Inflammatory macrophage treated with lipopolysaccharide for 1 hour (primary cell): Measurements from ENCODE around the gene ITGAV.

Experiments
- DNase-seq, 2 donors: peaks; one replicate each; pipeline ENCODE4 v3.0.0-alpha.2; 2020 to 2022

The ITGAV gene

DNA sequence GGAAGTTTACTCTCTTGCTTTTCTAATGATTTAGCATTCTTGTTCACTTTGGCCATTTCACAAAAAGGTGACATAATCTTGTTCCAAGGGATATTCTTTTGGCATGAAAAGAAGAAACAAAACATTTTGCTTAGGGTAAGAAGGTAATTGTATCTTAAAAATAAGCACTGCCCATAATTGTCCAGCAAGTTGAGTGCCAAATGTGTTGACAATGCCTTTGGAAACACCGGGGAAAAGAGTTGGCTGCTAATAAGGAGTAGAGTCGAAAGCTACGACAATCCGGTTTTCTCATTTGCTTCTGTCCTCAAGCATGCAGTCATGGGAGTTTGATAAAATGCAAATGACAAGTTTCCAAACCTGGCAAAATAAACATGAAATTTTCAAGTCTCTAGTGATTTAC, 27.3 kb downstream of the ITGAV start:
- no peak for DNase-seq

DNA sequence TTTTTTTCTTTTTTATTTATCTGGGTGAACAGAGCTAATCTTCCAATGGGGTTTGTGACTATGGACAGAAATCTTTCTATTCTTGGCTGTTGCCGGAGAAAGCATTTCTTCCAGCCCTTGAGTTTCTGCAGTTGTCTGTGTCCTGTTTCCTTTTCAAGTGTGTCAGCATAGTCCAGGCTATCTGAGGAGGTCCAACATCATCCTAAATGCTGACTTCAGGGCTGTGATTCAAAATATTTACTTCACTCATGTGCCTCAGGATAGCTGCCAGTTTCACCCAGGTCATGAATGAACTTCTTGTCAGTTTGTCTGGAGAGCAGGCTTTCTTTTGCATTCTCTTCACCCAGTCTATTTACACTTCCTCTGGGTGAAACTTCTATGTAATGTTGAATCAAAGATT, 27.9 kb downstream of the ITGAV start:
- DNase-seq: no peak

DNA sequence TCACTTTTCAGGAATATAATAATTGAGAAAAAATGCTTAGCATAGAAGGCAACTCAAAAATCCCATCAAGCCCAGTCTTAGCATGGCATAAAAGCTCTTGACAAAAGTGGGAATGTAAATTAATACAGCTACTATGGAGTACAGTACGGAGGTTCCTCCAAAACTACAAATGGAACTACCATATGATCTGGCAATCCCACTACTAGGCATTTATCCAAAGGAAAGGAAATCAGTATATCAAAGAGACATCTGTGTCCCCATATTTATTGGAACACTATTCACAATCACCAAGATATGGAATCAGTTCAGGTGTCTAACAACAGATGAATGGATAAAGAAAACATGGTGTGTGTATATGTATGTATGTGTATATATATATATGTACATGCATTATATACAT, 28.8 kb downstream of the ITGAV start:
- no peak for DNase-seq

DNA sequence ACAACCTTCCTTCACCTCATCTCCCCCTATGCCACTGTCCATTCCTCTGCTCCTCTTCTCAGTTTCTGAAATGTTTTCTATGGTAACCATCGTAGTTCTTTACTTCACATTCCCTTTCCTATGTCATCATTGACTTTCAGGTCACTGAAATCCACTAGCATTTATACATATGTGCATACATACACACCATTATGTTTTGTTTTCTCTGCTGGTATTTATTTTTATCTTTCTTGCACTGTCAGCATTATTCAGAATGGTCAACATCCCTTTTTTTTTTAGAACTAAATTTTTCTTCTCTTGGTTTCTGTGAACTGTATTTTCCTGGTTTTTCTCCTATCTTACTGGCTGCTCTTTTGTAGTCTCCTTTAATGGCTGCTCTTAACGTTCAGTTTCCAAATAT, 33.2 kb downstream of the ITGAV start:
- no peak for DNase-seq

DNA sequence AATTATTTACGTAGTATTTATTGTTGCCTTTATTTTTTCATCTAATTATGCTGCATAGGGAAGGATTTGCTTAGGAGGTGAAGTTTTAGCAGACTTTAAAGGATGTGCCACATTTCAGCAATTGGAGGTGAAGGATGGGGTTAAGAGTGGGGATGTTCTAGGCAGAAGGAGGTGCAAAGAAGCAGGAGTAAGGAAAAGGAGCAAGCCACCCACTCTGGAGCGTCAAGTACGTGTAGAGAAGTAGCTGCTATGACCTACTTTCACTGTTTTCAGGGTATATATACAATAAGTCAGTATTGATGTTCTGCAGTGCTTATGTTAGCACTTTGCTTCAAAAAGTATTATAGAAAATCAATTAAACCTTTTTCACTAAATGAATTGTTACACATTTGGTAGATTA, 34.4 kb downstream of the ITGAV start:
- DNase-seq: no peak

DNA sequence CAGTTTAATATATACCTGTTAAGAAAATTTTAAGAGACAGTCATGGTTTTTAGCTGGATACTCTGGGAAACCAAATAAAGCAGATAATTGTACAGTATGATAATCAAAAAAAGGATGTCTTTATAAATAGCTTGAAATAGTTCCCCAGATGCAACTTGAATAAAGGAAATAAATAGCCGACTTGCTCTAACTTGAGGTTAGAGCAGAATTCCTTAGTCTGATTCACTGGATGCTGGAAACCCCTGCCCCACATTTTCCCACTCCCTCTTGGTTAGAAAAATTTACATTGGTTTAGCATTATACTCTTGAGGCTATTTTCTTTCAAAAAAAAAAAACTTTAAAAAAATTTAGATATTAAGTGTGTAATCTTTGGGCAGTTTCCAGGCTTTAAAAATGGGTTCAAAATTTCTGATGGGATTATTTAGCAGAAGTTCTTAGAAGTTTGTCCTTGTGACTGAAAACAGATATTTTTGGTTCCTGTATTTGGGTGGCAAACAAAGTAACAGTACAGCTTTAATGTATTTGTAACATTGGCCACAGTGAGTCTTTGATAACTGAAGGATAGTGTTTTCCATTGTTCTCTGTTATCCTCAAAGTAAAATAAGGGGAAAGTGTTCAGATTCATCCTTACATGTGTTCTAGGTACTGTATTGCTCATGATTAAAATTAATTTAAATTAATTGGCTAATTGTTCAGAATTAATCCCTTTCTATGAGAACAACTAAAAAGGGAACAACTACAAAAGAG, 39.6 kb downstream of the ITGAV start:
- DNase-seq: no peak

DNA sequence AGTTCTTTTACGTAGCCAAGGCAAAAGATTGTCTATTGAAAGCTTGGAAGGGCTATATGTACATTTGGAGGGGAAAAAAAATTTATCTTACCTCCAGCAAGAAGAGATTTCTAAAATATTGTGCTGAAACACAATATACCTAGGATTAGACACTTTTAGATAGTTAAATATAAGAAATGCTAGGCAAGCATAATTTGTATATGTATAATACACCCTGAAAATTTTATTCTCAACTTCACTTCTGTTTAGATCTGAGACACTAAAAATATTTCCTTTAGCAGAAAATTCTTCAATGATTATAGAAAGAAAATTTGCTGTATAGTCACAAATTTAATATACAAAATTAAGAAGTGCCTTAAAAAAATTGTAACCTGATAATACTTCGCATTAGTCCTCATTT, 42.6 kb downstream of the ITGAV start:
- DNase-seq: no peak

DNA sequence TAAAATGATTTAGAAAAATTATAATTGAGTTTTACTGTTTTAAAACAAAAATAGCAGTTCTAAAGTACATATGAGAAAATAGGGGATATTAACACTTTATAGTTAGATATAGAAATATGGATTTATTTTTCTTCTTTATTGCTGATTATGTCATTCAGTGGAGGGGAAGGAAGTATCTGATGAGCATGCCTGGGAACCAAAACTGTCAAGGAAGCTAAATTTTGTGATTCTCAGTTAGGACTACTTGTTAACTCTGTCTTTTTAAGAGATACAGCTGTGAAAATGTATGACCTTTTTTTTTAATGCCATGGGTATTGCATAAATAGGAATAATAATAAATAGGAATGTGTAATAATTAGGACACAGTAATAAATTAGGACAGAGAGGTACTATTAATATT, 44.8 kb downstream of the ITGAV start:
- no peak for DNase-seq

DNA sequence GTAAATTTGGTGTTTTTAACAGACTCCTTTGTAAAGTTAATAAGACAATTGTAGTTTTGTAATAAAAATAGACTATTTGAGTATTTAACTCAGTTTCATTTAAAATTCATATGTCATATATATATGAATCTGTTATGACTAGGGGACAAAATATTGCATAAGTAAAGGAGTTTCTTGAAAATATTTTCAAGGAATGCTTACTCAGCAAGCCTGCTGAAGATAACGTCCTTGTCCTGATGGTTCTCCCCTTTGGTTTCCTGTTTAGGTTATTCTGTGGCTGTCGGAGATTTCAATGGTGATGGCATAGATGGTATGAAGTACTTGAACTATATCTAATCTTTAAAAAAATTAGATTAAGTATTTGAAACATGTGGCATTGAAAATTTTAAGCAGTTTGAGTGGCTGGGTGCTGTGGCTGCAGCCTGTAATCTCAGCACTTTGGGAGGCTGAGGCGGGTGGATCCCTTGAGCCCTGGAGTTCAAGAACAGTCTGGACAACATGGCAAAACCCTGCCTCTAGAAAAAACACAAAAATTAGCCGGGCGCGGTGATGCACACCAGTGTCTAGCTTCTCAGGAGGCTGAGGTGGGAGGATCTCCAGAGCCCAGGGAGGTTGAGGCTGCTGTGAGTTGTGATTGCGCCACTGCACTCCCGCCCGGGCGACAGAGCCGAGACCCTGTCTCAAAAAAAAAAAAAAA, 47.1 kb downstream of the ITGAV start:
- no peak for DNase-seq

DNA sequence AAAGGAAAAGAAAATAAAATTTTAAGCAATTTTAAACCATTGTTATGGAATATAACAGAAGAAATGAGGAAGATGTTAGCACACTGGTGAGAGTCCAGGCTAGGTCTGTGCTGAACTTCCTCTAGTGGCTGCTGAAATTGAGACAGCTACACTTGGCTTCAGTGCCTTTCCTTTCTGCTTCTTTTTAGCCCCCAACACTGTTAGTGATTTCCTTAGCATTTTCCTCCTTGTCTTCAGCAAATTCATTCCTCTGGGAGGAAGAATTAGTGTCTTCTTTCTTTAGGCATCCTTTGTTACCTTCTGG, 47.6 kb downstream of the ITGAV start:
- DNase-seq: peak; percentile 33 to 48

DNA sequence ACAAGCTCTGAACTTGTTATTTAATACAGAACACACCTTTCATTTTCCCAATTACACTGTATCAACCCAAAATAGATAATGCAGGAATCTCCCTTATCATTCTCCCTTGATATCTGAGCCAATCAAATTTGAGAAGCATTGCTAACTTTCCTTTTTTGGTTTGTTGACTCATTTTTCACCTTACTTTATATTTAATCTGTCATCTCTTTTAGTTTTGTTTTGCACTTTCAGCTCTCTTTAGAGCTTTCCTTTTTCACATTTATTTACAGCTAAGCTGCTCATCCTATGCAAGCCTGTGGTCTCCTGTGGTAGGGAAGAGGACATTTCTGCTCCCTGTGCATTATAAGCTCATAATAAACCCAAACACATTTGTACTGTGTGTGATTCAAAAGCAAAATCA, 50.1 kb downstream of the ITGAV start:
- no peak for DNase-seq

DNA sequence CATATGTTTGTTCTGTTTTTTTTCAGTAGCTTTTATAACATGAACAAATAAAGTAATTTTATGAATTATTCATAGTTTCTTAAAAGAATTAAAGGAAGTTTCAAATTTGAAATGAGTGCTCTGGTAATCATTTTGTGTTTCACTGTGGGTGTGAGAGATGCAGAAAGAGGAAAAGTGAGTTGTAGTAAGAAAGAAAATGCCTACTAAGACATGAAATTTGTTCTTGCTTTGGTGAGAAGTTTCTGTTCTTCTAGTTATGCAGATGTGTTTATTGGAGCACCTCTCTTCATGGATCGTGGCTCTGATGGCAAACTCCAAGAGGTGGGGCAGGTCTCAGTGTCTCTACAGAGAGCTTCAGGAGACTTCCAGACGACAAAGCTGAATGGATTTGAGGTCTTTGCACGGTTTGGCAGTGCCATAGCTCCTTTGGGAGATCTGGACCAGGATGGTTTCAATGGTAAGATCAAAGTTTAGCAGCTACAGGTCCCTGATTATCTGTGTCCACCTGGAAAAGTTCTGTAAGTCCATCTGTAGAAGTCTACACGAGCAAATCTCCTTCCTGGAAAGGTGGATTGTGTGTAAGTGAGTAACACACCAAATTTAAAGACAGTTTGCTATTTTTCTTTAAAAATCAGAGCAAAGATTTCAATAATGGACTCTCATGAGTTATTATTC, 51.4 kb downstream of the ITGAV start:
- no peak for DNase-seq

DNA sequence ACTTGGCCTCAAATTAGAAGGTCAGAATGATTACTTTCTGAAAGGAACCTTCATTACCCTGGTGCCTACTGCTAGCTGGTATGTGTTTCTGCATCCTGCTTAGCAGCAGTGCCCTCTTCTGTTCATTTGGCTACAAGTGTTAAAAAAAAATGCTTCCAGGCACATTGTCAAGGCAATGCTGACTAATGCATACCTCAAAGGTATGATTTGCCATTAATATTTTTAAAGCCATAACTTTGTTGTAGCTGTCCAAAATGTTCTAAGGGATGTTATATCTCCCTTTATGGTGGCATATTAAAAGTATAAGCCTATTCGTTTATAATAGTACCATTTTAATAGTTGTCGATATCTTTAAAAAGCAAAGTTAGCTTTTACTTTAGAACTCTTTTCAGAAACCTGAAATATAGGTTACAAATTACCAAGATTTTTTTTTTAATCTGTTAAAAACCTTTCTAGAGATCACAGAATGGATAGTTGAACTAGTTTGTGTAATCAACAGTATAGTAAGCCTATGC, 52.0 kb downstream of the ITGAV start:
- peak; percentile 37 to 45 for DNase-seq

DNA sequence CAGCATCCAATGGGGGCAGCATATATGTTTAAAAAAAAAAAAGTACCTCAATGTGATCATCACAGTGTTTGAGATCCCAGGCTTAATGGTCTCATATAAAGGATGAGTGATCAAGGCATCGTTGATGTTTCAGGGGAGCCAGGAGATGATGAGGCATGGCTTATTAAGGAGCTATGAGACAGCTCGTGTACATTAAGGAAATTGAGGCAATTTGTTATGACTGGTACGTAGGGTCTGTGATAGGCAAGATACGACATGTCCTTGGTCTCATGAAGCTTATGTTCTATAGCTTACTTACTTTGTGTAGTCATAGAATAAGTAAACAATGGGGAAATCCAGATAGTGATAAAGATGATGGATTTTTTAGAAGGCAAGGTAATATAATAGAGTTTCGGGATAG, 54.9 kb downstream of the ITGAV start:
- no peak for DNase-seq

DNA sequence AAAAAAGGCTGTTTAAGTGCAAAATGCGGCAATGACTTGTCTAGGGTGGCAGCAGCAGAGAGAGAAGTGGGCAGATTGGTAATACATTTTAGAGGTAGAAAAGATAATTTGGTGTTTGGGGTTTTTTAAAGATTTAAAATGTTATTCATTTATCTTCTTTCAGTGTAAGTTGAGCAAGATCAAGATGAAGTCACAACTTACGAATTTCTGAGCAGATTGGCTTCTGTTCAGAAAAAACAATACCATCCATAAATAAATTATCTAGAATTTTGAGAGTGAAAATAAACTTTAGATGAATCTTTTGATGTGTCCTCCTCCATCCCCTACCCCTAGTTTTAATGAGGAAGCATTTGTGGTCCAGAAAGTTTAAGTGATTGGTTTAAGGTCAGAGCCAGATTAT, 56.1 kb downstream of the ITGAV start:
- no peak for DNase-seq

DNA sequence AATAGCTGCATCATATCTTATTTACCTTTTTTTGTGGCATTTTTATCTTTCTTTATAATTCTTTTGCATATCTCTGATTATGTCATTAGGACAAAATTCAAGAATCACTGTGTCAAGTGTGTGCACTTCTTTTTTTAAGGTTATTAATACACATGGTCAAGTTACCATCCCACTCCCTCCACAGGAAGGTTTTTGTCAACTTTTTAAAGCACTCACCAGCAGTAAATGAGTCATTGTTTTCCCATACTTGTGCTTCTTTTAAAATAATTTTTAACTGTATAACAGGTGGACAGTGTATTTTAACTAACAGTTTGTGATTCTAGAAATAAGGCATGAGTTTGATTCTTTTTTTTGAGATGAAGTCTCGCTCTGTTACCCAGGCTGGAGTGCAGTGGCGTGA, 58.3 kb downstream of the ITGAV start:
- DNase-seq: no peak

DNA sequence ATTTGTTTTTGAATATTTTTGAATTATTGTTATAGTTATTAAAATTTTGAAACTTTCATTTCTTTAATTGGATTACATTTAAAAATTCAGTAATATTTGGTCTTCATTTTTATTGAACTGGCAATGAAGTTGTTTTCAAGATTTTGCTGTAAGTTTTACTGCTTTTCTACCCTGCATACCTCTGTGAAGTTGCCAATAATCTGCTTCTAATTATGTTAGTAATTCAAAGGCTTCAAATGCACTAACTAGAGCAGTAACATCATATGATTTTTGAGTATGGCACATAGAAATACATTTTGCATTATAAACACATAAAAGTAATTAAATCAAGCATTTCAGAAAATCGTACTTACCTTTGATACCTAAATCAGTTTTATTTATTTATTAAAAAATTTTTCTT, 63.7 kb downstream of the ITGAV start:
- DNase-seq: no peak

DNA sequence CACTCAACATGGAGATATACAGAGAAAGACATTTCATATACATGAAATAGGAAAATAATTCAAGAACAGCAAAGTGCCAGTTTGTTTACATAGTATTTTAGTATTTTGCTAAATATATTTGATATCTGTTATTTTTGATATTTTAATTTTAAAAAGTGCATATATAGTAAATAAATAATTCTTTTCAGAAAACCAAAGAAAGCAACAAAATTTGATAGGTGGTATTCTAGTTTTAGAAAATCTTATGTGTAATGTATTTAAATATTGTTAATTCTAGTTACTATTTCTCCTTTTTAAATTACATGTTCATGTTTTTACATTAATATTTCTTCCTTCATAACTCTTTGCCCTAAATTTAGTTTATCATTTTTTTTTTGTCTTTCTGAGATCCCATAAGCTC, 69.5 kb downstream of the ITGAV start:
- no peak for DNase-seq

DNA sequence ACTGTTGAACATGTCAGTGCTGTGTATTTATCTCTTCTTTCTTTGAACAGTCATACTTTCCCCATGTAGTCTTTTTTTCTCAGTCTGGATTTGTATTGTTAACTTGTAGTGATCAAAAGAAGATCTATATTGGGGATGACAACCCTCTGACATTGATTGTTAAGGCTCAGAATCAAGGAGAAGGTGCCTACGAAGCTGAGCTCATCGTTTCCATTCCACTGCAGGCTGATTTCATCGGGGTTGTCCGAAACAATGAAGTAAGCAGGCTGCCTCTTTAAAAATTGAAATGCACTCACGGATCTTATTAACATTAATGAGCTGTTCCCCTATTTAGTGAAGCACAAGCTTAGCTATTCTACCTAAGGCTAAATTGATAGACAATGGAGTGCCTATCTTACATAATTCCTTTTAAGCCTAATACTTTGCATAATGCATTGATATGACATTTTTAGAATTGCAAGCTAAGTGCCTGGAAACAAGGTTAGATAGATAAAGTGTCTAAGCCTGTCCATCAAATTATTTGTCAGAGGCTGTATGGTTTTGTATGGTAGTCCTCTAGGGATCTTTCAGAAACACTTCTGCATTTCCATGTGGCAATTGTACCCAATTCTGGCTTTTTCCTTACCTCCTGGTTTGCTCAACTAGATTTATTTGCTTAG, 74.7 kb downstream of the ITGAV start:
- DNase-seq: no peak

DNA sequence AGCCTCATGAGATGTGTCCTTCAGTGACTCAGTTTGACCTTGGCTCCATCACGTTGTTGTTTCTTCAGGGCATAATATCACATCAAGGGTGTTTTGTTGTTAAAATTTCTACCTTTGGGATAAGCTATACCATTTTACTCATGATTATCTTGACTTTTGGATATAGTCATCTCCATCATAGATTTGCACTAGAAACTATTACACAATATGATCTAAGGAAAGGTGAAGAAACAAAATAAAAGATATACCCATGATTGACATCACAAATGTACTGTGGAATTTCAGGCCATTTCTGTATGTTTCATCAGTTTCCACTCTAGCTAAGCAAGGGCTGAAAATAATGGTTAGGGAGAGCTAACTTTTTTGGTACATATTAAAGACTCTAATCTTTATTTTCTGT, 79.3 kb downstream of the ITGAV start:
- DNase-seq: no peak

DNA sequence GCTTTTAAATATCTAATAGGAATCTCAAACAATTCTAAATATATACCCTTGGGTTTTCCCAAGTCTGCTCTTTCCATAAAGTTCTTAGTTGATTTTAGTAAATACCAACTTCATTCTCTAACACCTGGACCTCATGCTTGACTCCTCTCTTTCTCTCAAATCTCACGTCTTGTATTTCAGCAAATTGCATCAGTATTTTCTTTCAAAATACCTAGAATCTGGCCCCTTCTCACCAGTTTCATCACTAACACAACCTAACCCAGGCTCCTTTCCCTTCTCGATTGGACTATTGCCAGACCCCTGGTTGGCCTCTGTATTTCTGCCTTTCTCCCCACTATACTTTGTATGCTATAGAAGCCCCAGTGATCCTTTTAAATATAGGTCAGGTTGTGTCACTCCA, 81.0 kb downstream of the ITGAV start:
- DNase-seq: no peak

DNA sequence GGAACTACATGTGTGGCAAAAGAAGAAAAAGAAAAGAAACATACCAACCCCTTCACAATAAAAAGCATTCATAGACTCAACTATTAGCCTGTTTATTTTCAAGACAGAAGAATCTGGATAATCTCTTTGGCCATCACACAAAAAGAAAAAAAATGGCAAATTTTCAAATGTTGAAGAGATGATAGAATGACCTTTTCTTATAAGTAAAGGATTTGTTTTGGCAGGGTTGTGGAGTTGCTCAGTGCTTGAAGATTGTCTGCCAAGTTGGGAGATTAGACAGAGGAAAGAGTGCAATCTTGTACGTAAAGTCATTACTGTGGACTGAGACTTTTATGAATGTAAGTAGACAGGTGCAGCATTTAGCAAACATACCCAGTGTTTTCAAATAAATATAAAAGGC, 85.5 kb downstream of the ITGAV start:
- DNase-seq: no peak

DNA sequence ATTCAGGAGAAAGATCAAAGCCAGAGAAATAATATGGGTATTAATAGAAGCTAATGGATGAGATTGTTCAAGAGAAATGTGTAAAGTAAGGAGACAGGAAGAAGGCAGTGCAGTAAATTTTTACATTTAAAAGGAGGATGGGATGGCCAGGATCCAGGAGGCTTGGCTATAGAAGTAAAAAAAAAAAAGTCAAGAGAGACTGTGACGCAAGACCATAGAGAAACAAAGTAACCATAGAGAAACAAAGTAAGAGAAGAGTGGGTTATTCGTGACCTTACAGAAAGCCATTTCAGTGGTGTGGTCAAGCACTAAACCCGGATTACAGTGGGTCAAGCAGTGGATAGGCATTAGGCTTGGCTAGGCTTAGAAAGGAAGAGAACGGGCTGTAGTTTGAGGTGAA, 93.5 kb downstream of the ITGAV start:
- DNase-seq: no peak

DNA sequence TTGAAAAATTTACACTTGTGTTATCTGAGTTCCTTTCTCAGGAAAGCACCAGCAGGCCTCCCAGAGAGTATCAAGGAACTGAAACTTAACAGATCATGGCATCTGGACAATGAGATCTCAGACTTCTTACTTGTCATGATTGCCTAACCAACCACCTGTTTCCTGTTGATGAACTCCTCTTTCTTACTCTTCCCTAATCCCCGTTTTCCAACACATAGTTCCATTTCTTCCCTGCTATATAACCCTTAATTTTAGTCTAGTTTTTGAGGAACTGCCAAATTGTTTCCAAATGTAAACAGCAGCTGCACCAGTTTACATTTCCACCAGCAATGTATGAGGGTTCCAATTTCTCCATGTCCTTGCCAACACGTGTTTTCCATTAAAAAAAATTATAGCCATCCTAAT, 98.0 kb downstream of the ITGAV start:
- DNase-seq: peak in 1 of 2 donors; percentile 16
